ENCODE measurements around the gene GLMN.

Gene GLMN

DNA sequence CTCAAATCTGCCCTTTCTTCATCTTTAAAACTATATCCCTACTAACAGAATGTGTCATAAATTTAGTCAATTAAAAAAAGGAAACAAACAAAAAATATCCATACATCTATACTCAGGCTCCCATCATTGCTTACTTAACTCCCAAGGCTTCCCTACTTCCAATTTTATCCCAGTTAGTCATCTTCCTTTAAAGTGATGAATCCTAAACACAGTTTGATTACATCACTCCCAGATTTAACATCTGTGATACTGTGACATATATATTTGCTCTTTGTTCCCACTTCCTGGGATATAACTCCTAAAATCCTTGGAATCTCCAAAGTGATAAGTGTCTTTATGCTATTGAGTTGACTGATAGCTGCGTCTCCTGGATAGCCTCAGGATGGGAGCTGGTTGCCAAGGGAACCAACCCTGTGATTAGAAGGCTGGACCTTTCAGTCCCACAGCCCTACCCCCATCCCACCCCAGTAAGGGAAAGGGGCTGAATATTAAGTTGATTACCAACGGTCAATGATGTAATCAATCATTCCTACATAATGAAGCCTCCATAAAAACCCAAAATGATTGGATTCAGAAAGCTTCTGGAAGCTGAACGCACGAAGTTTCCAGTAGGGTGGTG, 21.6 kb downstream of the GLMN start:
- TF ChIP-seq, protein P1, sequence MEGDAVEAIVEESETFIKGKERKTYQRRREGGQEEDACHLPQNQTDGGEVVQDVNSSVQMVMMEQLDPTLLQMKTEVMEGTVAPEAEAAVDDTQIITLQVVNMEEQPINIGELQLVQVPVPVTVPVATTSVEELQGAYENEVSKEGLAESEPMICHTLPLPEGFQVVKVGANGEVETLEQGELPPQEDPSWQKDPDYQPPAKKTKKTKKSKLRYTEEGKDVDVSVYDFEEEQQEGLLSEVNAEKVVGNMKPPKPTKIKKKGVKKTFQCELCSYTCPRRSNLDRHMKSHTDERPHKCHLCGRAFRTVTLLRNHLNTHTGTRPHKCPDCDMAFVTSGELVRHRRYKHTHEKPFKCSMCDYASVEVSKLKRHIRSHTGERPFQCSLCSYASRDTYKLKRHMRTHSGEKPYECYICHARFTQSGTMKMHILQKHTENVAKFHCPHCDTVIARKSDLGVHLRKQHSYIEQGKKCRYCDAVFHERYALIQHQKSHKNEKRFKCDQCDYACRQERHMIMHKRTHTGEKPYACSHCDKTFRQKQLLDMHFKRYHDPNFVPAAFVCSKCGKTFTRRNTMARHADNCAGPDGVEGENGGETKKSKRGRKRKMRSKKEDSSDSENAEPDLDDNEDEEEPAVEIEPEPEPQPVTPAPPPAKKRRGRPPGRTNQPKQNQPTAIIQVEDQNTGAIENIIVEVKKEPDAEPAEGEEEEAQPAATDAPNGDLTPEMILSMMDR (IDR thresholded peaks at IDR 0.05; ENCODE audit: low read depth, low read length, poor library complexity, severe bottlenecking): no peak
- no peak for TF ChIP-seq EZH2phosphoT487 (IDR thresholded peaks at IDR 0.05; ENCODE audit: borderline replicate concordance, low read length)
- no peaks in the 10 kb centered on the region for H3K27me3 ChIP-seq (ENCODE audit: control insufficient read depth, low read length)
- H3K4me3 ChIP-seq (ENCODE audit: low read length): no peak overlapping the region
- H3K4me1 ChIP-seq (ENCODE audit: control insufficient read depth, low read length): no peaks in the 10 kb centered on the region
- no peaks in the 10 kb centered on the region for H4K20me1 ChIP-seq (ENCODE audit: control insufficient read depth, insufficient read depth, low read depth, low read length)
- H3K79me2 ChIP-seq (ENCODE audit: control insufficient read depth, low read length): no peaks in the 10 kb centered on the region
- no peaks in the 10 kb centered on the region for H3F3A ChIP-seq (ENCODE audit: control insufficient read depth, insufficient read depth)
- H3K9me3 ChIP-seq (ENCODE audit: control insufficient read depth, insufficient read depth, low read length): no peaks in the 10 kb centered on the region
- no peaks in the 10 kb centered on the region for H3K9me2 ChIP-seq (replicated peaks; ENCODE audit: control insufficient read depth, low read length)
- H3K36me3 ChIP-seq (ENCODE audit: control insufficient read depth, low read length): peaks cover 46% of the 10 kb centered on the region
- no peak overlapping the region for H3K27ac ChIP-seq (ENCODE audit: low read depth, low read length)
- H3K4me2 ChIP-seq (ENCODE audit: low read length): no peak overlapping the region

DNA sequence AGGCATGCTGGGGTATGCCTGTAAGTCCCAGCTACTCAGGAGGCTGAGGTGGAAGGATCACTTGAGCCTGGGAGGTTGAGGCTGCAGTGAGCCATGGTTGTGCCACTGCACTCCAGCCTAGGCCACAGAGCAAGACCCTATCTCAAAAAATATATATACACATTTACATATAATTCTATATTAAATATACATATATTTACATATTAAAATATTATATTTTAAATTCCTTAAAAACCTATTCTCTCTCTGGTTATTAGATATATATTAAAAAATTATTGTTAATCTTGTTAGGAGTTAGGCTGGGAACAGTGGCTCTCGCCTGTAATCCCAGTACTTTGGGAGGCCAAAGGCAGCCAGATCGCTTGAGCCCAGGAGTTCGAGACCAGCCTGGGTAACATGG, 22.7 kb downstream of the GLMN start:
- H3K4me3 ChIP-seq (ENCODE audit: low read length): no peak overlapping the region
- H4K20me1 ChIP-seq (ENCODE audit: control insufficient read depth, insufficient read depth, low read depth, low read length): no peaks in the 10 kb centered on the region
- H3K9me2 ChIP-seq (replicated peaks; ENCODE audit: control insufficient read depth, low read length): no peaks in the 10 kb centered on the region
- no peaks in the 10 kb centered on the region for H3K4me1 ChIP-seq (ENCODE audit: control insufficient read depth, low read length)
- TF ChIP-seq, protein P1 (IDR thresholded peaks at IDR 0.05; ENCODE audit: low read depth, low read length, poor library complexity, severe bottlenecking): no peak
- no peak for TF ChIP-seq EZH2phosphoT487 (IDR thresholded peaks at IDR 0.05; ENCODE audit: borderline replicate concordance, low read length)
- no peak overlapping the region for H3K27ac ChIP-seq (ENCODE audit: low read depth, low read length)
- peaks cover 56% of the 10 kb centered on the region for H3K36me3 ChIP-seq (ENCODE audit: control insufficient read depth, low read length)
- no peaks in the 10 kb centered on the region for H3K27me3 ChIP-seq (ENCODE audit: control insufficient read depth, low read length)
- H3K4me2 ChIP-seq (ENCODE audit: low read length): no peak overlapping the region
- H3K79me2 ChIP-seq (ENCODE audit: control insufficient read depth, low read length): no peaks in the 10 kb centered on the region
- H3K9me3 ChIP-seq (ENCODE audit: control insufficient read depth, insufficient read depth, low read length): no peaks in the 10 kb centered on the region
- H3F3A ChIP-seq (ENCODE audit: control insufficient read depth, insufficient read depth): no peaks in the 10 kb centered on the region

DNA sequence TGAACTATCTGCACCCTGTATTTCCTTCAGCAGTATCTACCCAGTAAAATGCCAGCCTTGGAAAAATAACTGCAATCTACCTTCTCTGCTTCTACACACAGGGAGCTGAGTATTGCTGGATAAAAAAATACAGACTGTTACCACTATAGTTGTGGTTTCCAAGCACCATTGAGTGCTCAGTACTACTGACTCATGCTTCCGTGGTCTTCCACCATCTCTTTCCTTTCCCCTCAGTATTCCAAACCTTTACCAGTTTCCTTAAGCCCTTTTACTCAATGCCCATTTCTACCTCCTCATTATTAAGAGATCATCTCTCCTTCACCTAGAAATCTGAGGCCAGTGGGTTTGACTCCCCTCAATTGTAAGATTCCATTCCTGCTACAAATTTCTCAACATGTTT, 23.8 kb downstream of the GLMN start:
- H3K79me2 ChIP-seq (ENCODE audit: control insufficient read depth, low read length): no peaks in the 10 kb centered on the region
- no peak overlapping the region for H3K4me3 ChIP-seq (ENCODE audit: low read length)
- peaks cover 63% of the 10 kb centered on the region for H3K36me3 ChIP-seq (ENCODE audit: control insufficient read depth, low read length)
- H3F3A ChIP-seq (ENCODE audit: control insufficient read depth, insufficient read depth): no peaks in the 10 kb centered on the region
- no peaks in the 10 kb centered on the region for H3K9me3 ChIP-seq (ENCODE audit: control insufficient read depth, insufficient read depth, low read length)
- H4K20me1 ChIP-seq (ENCODE audit: control insufficient read depth, insufficient read depth, low read depth, low read length): no peaks in the 10 kb centered on the region
- H3K27me3 ChIP-seq (ENCODE audit: control insufficient read depth, low read length): no peaks in the 10 kb centered on the region
- no peaks in the 10 kb centered on the region for H3K9me2 ChIP-seq (replicated peaks; ENCODE audit: control insufficient read depth, low read length)
- no peak overlapping the region for H3K27ac ChIP-seq (ENCODE audit: low read depth, low read length)
- no peaks in the 10 kb centered on the region for H3K4me1 ChIP-seq (ENCODE audit: control insufficient read depth, low read length)
- H3K4me2 ChIP-seq (ENCODE audit: low read length): no peak overlapping the region
- TF ChIP-seq EZH2phosphoT487 (IDR thresholded peaks at IDR 0.05; ENCODE audit: borderline replicate concordance, low read length): no peak
- TF ChIP-seq, protein P1 (IDR thresholded peaks at IDR 0.05; ENCODE audit: low read depth, low read length, poor library complexity, severe bottlenecking): no peak

Data from DOHH2 (cell line).